OCI-LY7 (cell line): ENCODE measurements around the gene EYA2. TPM values are rescaled to one million over a fixed set of nuclear protein-coding genes. Genes with fewer than 3 reads are reported as not detected.

Experiments
- BruUV-seq: library from RNA; stranded (reverse); fragments of 400-500 nt; replicated peaks from 2 replicates; lab custom pipeline; 2021; lab: Mats Ljungman, UMichigan
- CTCF ChIA-PET: fragments of 300-600 bp; sonication (Branson Sonifier 250); formaldehyde crosslinking; loops from one replicate; lab custom pipeline; 2022; ENCODE audit warnings: antibody characterized with exemption; ENCODE audit not compliant: unreplicated experiment; lab: Charles Lee
- POLR2A ChIA-PET: fragments of 300-600 bp; sonication (Branson Sonifier 250); formaldehyde crosslinking; loops from one replicate; lab custom pipeline; 2022; ENCODE audit warnings: antibody characterized with exemption; lab: Charles Lee
- DNase-seq: peaks from one replicate; pipeline ENCODE4 v3.0.0-alpha.2; 2015; ENCODE audit warnings: low spot score
- H2AFZ ChIP-seq: fragments of 200-600 bp; sonication (generic), shearing (Covaris generic); 2 replicates; pipeline ENCODE4 v1.6.1; 2014; ENCODE audit warnings: mild to moderate bottlenecking, antibody characterized with exemption, low read length, moderate library complexity
- H3K27ac ChIP-seq: fragments of 200-600 bp; sonication (generic); 2 replicates; pipeline ENCODE4 v1.5.1; 2014; ENCODE audit warnings: mixed run types, low read depth, mild to moderate bottlenecking, moderate library complexity, low read length, inconsistent platforms; ENCODE audit not compliant: poor library complexity, severe bottlenecking
- H3K36me3 ChIP-seq: fragments of 200-600 bp; sonication (generic); 2 replicates; pipeline ENCODE4 v1.6.1; 2014; ENCODE audit warnings: mild to moderate bottlenecking, antibody characterized with exemption, low read length, moderate library complexity, mixed read lengths; ENCODE audit not compliant: insufficient read depth
- H3K4me1 ChIP-seq: fragments of 200-600 bp; sonication (generic); 2 replicates; pipeline ENCODE4 v1.5.1; 2014; ENCODE audit warnings: mild to moderate bottlenecking, low read length; ENCODE audit not compliant: insufficient read depth, poor library complexity, severe bottlenecking
- H3K4me2 ChIP-seq: fragments of 200-600 bp; sonication (generic); 2 replicates; pipeline ENCODE4 v1.6.1; 2014; ENCODE audit warnings: mild to moderate bottlenecking, low read length
- H3K4me3 ChIP-seq: fragments of 200-600 bp; sonication (generic); 2 replicates; pipeline ENCODE4 v1.5.1; 2014; ENCODE audit warnings: mild to moderate bottlenecking, low read depth, low read length; ENCODE audit not compliant: poor library complexity, severe bottlenecking
- H3K79me2 ChIP-seq: fragments of 200-600 bp; sonication (generic); 2 replicates; pipeline ENCODE4 v1.6.1; 2016; ENCODE audit warnings: low read depth, mild to moderate bottlenecking, low read length, moderate library complexity, mixed read lengths; ENCODE audit not compliant: insufficient read depth
- H3K9me2 ChIP-seq: fragments of 200-600 bp; sonication (generic); 2 replicates; pipeline ENCODE4 v1.6.1; 2016; ENCODE audit warnings: mild to moderate bottlenecking, low read length, mixed read lengths; ENCODE audit not compliant: insufficient read depth
- H3K9me3 ChIP-seq: fragments of 200-600 bp; sonication (generic); 2 replicates; pipeline ENCODE4 v1.6.1; 2014; ENCODE audit warnings: mild to moderate bottlenecking, mixed run types, low read length, mixed read lengths
- H4K20me1 ChIP-seq: fragments of 200-600 bp; sonication (generic); 2 replicates; pipeline ENCODE4 v1.6.1; 2014; ENCODE audit warnings: mild to moderate bottlenecking, antibody characterized with exemption, low read length, moderate library complexity, mixed read lengths; ENCODE audit not compliant: insufficient read depth
- CTCF ChIP-seq: fragments of 200-600 bp; sonication (generic); conservative IDR thresholded peaks from 2 replicates; pipeline ENCODE4 v1.5.1; 2014; ENCODE audit warnings: mild to moderate bottlenecking, antibody characterized with exemption, low read length, moderate library complexity, mixed read lengths
- EZH2phosphoT487 ChIP-seq: fragments of 200-600 bp; sonication (generic); IDR thresholded peaks from 2 replicates; pipeline ENCODE4 v1.6.1; 2018; ENCODE audit warnings: low read depth, borderline replicate concordance, mild to moderate bottlenecking, mixed run types, antibody characterized with exemption, low read length, moderate library complexity, mixed read lengths
- intact Hi-C: fragments of 100-400 bp; cut with micrococcal nuclease; formaldehyde crosslinking; loops from one replicate; pipeline ENCODE4 v1.10.0; 2022; ENCODE audit not compliant: unreplicated experiment
- total RNA-seq, 2 experiments: library from RNA; depleted of rRNA in 1 of 2; stranded (reverse); fragments of >200 nt in 1 of 2; shearing (Covaris generic) in 1 of 2; gene quantifications; 2 replicates each; pipeline ENCODE4 v1.2.3, GENCODE V29; 2014 to 2022

EYA2 gene
- total RNA-seq, 2 experiments from 2014 or later: not detected

- TF ChIP-seq CTCF: no peak
- no peak for TF ChIP-seq EZH2phosphoT487
- H3K4me2 ChIP-seq: no peak overlapping the region
- H3K27ac ChIP-seq: no peak overlapping the region
- POLR2A ChIA-PET: no interaction called here
- intact Hi-C loops: loop anchor here (5.0 kb wide), 3 partner anchors 77 to 448 kb away; no protein-coding TSS in a partner anchor
- H3K9me2 ChIP-seq: no peaks in the 10 kb centered on the region
- no peaks in the 10 kb centered on the region for H4K20me1 ChIP-seq
- no peaks in the 10 kb centered on the region for H3K79me2 ChIP-seq
- H3K9me3 ChIP-seq: no peaks in the 10 kb centered on the region
- CTCF ChIA-PET: no interaction called here
- no peaks in the 10 kb centered on the region for H3K36me3 ChIP-seq
- H2AFZ ChIP-seq: no peak overlapping the region
- H3K4me1 ChIP-seq: peaks cover 4% of the 10 kb centered on the region
- H3K4me3 ChIP-seq: no peak overlapping the region
- BruUV-seq: no TSS peak
- DNase-seq: no peak
These were observed 300.9 kb downstream of the EYA2 start for GRCh38 chr20:47195573-47195972.

GRCh38 chr20:47196091-47197081 is 301.7 kb downstream of the EYA2 start:
- BruUV-seq: no TSS peak
- Histone ChIP-seq H3K79me2 (no peaks in the 10 kb centered on the region), H2AFZ (peak overlapping the region; percentile 88), H3K9me2 (no peaks in the 10 kb centered on the region), H3K4me1 (peaks cover 4% of the 10 kb centered on the region), H3K36me3 (no peaks in the 10 kb centered on the region), H3K4me3 (peak overlapping the region; percentile 34), H3K27ac (no peak overlapping the region), H4K20me1 (no peaks in the 10 kb centered on the region), H3K9me3 (no peaks in the 10 kb centered on the region), H3K4me2 (peak overlapping the region; percentile 57)
- ChIA-PET CTCF (interaction anchor here (0.7 kb wide), 1 partner anchor 19 kb away, joined by 3 read pairs; no protein-coding TSS in a partner anchor), POLR2A (no interaction called here)
- TF ChIP-seq CTCF (peak; percentile 99), EZH2phosphoT487 (no peak)
- intact Hi-C loops: loop anchor here (1.0 to 5.0 kb wide), 4 partner anchors 76 to 449 kb away; no protein-coding TSS in a partner anchor
- DNase-seq: peak; percentile 87
